Suprapubic skin (tissue), 4 donors: Measurements from ENCODE around the gene KLK14. TPM values are rescaled to one million over a fixed set of nuclear protein-coding genes. Genes with fewer than 3 reads are reported as not detected.
A peak's percentile ranks its signal among the peaks of the same experiment; 100 is the strongest.

ENCODE experiments used
- DNase-seq, 2 donors: peaks; one replicate each; pipeline ENCODE4 v3.0.0-alpha.2; 2019; ENCODE audit warnings: low spot score in 2 of 2
- H3K27ac ChIP-seq: fragments of 200-600 bp; sonication (generic); one replicate; pipeline ENCODE4 v1.5.1; 2019
- H3K27me3 ChIP-seq: fragments of 200-600 bp; sonication (generic); one replicate; pipeline ENCODE4 v1.5.1; 2019
- H3K36me3 ChIP-seq: fragments of 200-600 bp; sonication (generic); one replicate; pipeline ENCODE4 v1.5.1; 2019
- H3K4me1 ChIP-seq: fragments of 200-600 bp; sonication (generic); one replicate; pipeline ENCODE4 v1.5.1; 2019
- H3K4me3 ChIP-seq: fragments of 200-600 bp; sonication (generic); one replicate; pipeline ENCODE4 v1.5.1; 2019; ENCODE audit warnings: mild to moderate bottlenecking
- H3K9me3 ChIP-seq: fragments of 200-600 bp; sonication (generic); one replicate; pipeline ENCODE4 v1.5.1; 2019
- CTCF ChIP-seq, 2 donors: fragments of 200-600 bp in 1 of 2; fragments of 450-650 bp in 1 of 2; sonication (generic) in 1 of 2; IDR thresholded peaks; one replicate each; pipeline ENCODE4 v1.5.1; 2016 to 2019; ENCODE audit warnings: antibody characterized with exemption in 2 of 2, mild to moderate bottlenecking in 1 of 2, moderate library complexity in 1 of 2
- EP300 ChIP-seq: sonication (generic); formaldehyde crosslinking; IDR thresholded peaks from one replicate; pipeline ENCODE4 v1.6.1; 2017; ENCODE audit warnings: antibody characterized with exemption
- POLR2A ChIP-seq, 2 donors: fragments of 450-650 bp; IDR thresholded peaks; one replicate each; pipeline ENCODE4 v1.6.1; 2017; ENCODE audit warnings: antibody characterized with exemption in 2 of 2, mild to moderate bottlenecking in 2 of 2, moderate library complexity in 2 of 2
- POLR2AphosphoS5 ChIP-seq, 3 donors: sonication (generic); formaldehyde crosslinking; IDR thresholded peaks; one replicate each; pipeline ENCODE4 v1.6.1; 2017; ENCODE audit warnings: antibody characterized with exemption in 3 of 3
- WGBS: methylation state at CpG from one replicate; pipeline ENCODE4 v1.1.5; 2018; 5-methylcytosine and 5-hydroxymethylcytosine counted together
- total RNA-seq, 4 donors: library from RNA; depleted of rRNA; stranded (reverse); fragments of >200 nt; gene quantifications; one replicate each; pipeline ENCODE4 v1.1.0, GENCODE V29; 2016

The KLK14 gene
- total RNA-seq, 4 donors from 2014 or later: 3.8 to 22.8 (median 5.2) TPM

- Histone ChIP-seq H3K9me3 (no peaks in the 10 kb centered on the region), H3K36me3 (no peaks in the 10 kb centered on the region), H3K27me3 (peaks cover 4% of the 10 kb centered on the region), H3K27ac (no peak overlapping the region), H3K4me1 (peaks cover 3% of the 10 kb centered on the region), H3K4me3 (no peak overlapping the region)
- peak in 1 of 2 donors; percentile 43 for DNase-seq
- 70% methylated on average over 7 of the region's 7 CpGs for WGBS
- TF ChIP-seq EP300: no peak
- TF ChIP-seq CTCF (IDR thresholded peaks at IDR 0.05): no peak
- TF ChIP-seq POLR2AphosphoS5 (IDR thresholded peaks at IDR 0.05): no peak
- no peak for TF ChIP-seq POLR2A (IDR thresholded peaks at IDR 0.05)
Observed at GRCh38 chr19:51084505-51084904, 1.8 kb upstream of the KLK14 start.

DNA sequence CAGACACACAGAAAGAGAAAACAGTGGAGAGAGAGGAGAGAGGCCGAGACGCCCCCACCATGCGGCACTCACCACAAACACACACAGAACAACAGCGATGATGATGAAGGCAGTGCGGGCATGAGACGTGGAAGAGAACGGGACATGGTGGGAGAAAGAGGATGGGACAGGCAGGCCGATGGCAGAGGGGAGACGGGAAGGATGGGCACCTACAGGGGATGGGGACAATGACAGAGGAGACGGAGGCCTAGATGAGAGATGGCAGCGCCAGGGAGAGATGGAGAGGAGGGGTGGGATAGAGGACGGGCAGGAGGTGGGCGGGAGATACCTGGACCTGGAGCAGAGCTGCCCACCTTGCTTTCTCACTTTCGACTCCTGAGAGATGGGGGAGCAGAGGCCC lies 1.1 kb upstream of the KLK14 start:
- no peaks in the 10 kb centered on the region for H3K36me3 ChIP-seq
- no peaks in the 10 kb centered on the region for H3K9me3 ChIP-seq
- no peak overlapping the region for H3K4me3 ChIP-seq
- peaks cover 7% of the 10 kb centered on the region for H3K4me1 ChIP-seq
- peak in 1 of 2 donors; percentile 31 for DNase-seq
- TF ChIP-seq EP300: no peak
- no peak for TF ChIP-seq POLR2AphosphoS5 (IDR thresholded peaks at IDR 0.05)
- no peak for TF ChIP-seq CTCF (IDR thresholded peaks at IDR 0.05)
- TF ChIP-seq POLR2A (IDR thresholded peaks at IDR 0.05): no peak
- peaks cover 4% of the 10 kb centered on the region for H3K27me3 ChIP-seq
- WGBS: 87% methylated on average over 14 of the region's 14 CpGs
- no peak overlapping the region for H3K27ac ChIP-seq

- TF ChIP-seq POLR2AphosphoS5 (IDR thresholded peaks at IDR 0.05) (no peak), EP300 (no peak), CTCF (IDR thresholded peaks at IDR 0.05) (no peak), POLR2A (IDR thresholded peaks at IDR 0.05) (no peak)
- no peaks in the 10 kb centered on the region for H3K36me3 ChIP-seq
- H3K9me3 ChIP-seq: no peaks in the 10 kb centered on the region
- 47% methylated on average over 4 of the region's 4 CpGs for WGBS
- peaks cover 7% of the 10 kb centered on the region for H3K4me1 ChIP-seq
- no peak for DNase-seq
- H3K4me3 ChIP-seq: no peak overlapping the region
- H3K27me3 ChIP-seq: peaks cover 4% of the 10 kb centered on the region
- H3K27ac ChIP-seq: no peak overlapping the region
Observed at GRCh38 chr19:51083181-51083580, 494 bp upstream of the KLK14 start.

GRCh38 chr19:51081476-51081875 lies 1.2 kb downstream of the KLK14 start:
- H3K9me3 ChIP-seq: no peaks in the 10 kb centered on the region
- H3K4me1 ChIP-seq: peaks cover 7% of the 10 kb centered on the region
- no peaks in the 10 kb centered on the region for H3K36me3 ChIP-seq
- no peak for TF ChIP-seq POLR2AphosphoS5 (IDR thresholded peaks at IDR 0.05)
- no peak for TF ChIP-seq CTCF (IDR thresholded peaks at IDR 0.05)
- TF ChIP-seq POLR2A (IDR thresholded peaks at IDR 0.05): no peak
- no peak for TF ChIP-seq EP300
- H3K4me3 ChIP-seq: no peak overlapping the region
- peak in 1 of 2 donors; percentile 40 for DNase-seq
- 89% methylated on average over 9 of the region's 14 CpGs for WGBS
- H3K27me3 ChIP-seq: peaks cover 4% of the 10 kb centered on the region
- H3K27ac ChIP-seq: no peak overlapping the region

DNA sequence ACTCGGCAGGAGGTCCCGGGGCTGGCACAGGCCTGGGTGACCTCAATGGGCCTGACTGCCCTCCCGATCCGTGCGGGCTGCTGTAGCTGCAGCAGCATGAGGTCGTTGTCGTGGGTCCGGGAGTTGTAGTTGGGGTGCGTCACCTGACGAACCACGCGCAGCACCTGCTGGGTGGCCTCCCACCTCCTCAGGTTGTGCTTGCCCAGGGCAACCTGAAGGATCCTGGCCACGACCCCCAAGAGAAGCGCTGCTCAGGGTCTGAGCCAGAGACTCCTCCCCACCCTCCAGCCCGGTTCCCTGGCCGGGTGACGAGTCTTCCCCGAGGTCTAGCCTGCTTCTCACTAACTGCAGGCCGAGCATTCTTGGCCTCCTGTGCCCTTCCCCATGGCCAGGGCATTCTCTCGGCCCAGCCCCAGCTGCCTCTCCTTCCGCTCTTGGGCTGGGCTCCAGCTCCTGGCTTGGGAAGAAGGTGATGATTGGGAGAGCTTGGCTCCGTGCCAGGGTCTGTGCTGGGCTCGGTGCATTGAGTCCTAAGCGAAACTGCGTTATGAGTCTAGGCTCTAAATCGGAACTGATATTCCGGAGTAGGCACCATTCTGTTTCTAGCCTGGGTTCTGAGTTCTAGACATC lies 3.1 kb downstream of the KLK14 start:
- TF ChIP-seq POLR2AphosphoS5 (IDR thresholded peaks at IDR 0.05): no peak
- TF ChIP-seq EP300: no peak
- TF ChIP-seq POLR2A (IDR thresholded peaks at IDR 0.05): no peak
- no peak for TF ChIP-seq CTCF (IDR thresholded peaks at IDR 0.05)
- WGBS: 45% methylated on average over 11 of the region's 27 CpGs
- peak in 1 of 2 donors; percentile 67 for DNase-seq
- H3K4me3 ChIP-seq: no peak overlapping the region
- H3K4me1 ChIP-seq: peaks cover 16% of the 10 kb centered on the region
- no peaks in the 10 kb centered on the region for H3K36me3 ChIP-seq
- H3K9me3 ChIP-seq: no peaks in the 10 kb centered on the region
- H3K27ac ChIP-seq: no peak overlapping the region
- peaks cover 4% of the 10 kb centered on the region for H3K27me3 ChIP-seq
